ENCODE results near the gene SAXO1.

The SAXO1 gene

DNA sequence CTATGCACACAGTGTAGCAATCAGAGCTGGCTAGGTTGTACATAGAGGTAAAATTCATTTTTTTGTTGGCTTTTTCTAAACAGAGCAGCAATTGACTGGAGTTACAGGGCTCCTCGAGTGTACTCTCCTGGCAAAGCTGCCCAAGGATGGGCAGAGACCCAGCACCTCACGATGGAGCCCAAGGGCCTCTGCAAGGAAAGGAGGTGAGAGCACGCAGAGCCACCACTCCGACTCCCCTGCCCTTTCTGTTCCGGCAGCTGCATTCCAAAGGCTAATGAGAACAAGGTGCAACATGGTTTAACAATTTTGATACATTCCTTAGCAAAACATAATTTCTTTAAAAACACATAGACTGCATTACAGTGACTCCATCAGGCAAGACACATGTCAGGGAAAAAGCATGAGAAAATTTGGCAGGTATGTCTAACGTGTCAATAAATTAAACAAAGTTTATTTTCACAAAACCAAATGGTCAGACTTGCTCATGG, 47.5 kb downstream of the SAXO1 start:
- Mint-ChIP-seq H3K4me3 (no peak overlapping the region), H3K9me3 (peaks cover 6% of the 10 kb centered on the region), H3K4me1 (no peaks in the 10 kb centered on the region), H3K27ac (no peak overlapping the region), H3K36me3 (no peaks in the 10 kb centered on the region), H3K27me3 (no peaks in the 10 kb centered on the region)

DNA sequence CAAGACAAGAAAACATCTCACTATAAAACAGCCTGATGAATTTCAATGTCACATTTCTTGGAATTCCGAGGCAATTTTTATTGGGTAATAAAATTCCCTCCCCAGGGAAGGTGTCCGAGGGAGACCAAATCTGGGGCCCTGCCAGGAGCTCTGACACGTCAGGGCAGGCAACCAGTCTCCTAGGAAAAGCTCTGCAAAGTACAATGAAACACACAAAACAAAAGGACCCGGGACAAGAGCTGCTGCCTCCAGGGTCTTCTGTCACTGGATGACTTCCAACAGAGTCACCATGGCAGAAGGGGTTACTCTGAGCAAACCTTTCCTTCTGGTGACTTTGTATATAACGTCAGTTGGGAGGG, 50.8 kb downstream of the SAXO1 start:
- Mint-ChIP-seq H3K4me3 (no peak overlapping the region), H3K27me3 (no peaks in the 10 kb centered on the region), H3K9me3 (peaks cover 6% of the 10 kb centered on the region)

DNA sequence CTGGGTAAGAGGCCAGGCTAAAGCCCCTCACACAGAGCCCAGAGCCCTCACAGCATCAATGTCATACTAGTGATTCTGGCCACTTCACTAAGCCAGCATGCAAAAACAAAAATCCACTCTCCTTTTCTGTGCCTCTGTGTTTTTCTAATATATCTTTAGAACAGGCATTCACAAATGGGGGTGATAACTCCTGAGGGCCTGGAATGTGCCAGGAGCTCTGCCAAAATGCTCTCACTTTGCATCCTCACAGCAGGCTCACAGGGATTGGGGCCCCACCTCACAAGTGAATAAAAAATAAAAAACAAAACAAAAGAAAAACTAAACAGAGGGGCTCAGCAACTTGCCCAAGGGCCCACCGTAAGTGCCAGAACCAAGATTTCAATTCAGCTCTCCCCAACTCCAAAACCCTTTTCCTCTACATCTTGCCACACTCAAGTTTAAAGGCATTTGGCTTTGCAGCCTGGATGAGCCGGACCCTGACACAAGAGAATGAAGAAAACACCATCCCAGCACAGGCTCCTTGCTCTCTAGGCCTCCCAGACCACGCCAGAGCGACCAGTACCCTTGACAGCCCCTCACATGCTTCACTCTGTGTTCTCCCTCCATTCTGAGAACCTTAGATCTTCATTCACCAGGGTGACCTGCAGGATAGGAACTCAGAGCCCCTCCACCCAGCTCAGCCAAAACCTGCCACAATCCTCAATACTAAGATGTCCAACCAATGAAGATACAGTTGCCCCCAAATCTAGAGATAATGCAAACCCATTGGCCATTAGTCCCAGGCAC, 51.3 kb downstream of the SAXO1 start:
- H3K4me1 Mint-ChIP-seq = peaks cover 4% of the 10 kb centered on the region
- no peak overlapping the region for H3K4me3 Mint-ChIP-seq
- peaks cover 6% of the 10 kb centered on the region for H3K9me3 Mint-ChIP-seq
- H3K27ac Mint-ChIP-seq = no peak overlapping the region
- H3K36me3 Mint-ChIP-seq = no peaks in the 10 kb centered on the region
- H3K27me3 Mint-ChIP-seq = no peaks in the 10 kb centered on the region

More for the DNA sequence above, 50.8 kb downstream of the SAXO1 start:
- H3K4me1 Mint-ChIP-seq = no peaks in the 10 kb centered on the region
- H3K36me3 Mint-ChIP-seq = no peaks in the 10 kb centered on the region
- H3K27ac Mint-ChIP-seq = no peak overlapping the region

DNA sequence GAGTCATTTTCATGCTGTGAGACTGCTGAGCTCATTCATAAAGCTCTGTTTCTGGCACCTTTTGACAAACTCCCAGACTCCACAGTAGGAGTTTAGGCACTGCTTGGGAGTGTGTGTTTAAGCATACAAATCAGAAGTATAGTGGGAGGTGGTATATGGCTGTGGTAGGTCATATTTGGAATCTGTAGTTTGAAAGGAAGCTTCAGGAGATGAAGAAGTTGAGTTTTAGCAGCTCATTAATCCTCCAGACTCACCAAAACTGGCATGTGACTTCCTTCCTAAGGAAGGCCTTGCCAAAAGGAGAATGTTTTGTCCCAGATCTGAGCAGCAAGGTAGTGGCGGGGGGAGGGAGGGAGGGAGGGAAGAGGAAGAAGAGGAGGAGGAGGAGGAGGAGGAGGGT, 52.8 kb downstream of the SAXO1 start:
- Mint-ChIP-seq H3K9me3 (peaks cover 6% of the 10 kb centered on the region), H3K27ac (no peak overlapping the region), H3K27me3 (no peaks in the 10 kb centered on the region), H3K36me3 (no peaks in the 10 kb centered on the region), H3K4me1 (peaks cover 4% of the 10 kb centered on the region), H3K4me3 (no peak overlapping the region)

DNA sequence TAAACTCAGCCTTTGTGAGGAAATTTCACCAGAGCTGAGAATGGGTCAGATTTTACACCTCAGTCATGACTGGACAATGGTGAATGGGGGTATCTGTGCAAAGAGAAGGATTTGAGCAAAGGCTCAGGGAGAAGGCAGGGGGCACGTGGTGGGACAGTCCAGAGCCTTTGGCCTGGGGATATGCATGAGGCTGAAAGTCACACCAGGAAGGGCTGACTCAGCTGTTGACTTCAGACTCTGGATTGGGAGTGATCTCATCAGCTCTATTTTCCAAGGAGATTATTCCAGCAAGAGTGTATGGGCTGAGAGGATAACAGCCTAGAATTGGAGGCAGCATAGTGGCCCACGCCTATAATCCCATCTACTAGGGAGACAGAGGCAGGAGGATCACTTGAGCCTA, 53.6 kb downstream of the SAXO1 start:
- Mint-ChIP-seq H3K27ac (no peak overlapping the region), H3K36me3 (no peaks in the 10 kb centered on the region), H3K9me3 (peaks cover 6% of the 10 kb centered on the region), H3K27me3 (no peaks in the 10 kb centered on the region), H3K4me3 (no peak overlapping the region), H3K4me1 (peaks cover 4% of the 10 kb centered on the region)

DNA sequence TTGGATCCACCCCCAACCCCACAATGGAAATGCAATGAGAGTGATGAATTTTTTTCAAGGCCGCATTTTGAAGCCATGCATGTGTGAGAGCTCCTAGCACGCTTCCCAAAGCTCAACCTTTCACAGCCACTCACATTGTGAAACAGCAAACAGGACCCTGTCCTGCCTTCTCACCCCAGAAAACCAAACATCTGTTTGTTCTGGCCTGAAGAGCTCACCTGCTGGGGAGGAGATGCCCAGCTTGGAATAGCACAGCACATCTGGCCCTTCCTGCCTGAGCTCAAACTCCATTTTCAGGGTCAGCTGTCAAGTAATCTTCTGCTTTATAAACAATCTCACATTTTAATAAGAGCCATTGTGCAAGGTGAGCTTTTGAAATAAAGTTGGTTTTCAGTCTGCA, 54.8 kb downstream of the SAXO1 start:
- Mint-ChIP-seq H3K27ac (no peak overlapping the region), H3K9me3 (peaks cover 6% of the 10 kb centered on the region), H3K4me1 (peaks cover 4% of the 10 kb centered on the region), H3K4me3 (no peak overlapping the region), H3K36me3 (no peaks in the 10 kb centered on the region), H3K27me3 (no peaks in the 10 kb centered on the region)

DNA sequence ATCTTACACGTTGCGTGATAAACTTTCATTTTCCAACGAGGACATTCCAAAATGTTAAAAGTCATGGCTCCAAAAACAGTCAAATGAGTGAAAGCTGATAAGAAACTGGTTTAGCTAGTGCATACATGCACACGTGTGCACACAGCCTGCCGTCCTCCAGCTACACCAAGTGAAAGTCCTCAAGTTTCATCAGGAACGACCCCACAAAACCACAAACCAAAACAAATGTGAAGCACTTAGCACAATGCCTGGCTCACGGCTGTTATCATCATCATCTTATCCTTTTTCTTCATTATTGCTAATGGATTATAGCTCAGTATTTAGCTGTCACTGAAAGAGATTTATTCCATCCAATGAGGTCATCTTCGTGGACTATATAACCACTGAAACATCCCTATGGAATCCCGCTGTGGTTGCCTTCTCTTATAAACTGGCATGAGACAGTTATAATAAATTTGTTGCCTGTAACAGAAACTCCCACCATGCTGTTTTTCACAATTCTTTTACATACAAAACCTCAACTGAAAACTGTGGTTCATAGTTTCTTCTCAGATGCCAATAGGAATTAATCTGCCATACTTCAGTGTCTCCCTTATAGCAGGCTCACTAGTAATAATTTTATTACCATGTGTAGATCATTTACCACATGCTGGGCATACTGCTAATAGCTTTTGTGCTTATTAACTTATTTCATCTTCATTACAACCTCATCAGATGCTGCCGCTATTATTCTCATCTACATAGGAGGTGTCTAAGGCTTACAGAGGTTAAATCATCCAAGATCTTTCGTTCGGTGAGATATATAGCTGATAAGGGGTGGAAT, 56.1 kb downstream of the SAXO1 start:
- Mint-ChIP-seq H3K4me3 (no peak overlapping the region), H3K4me1 (peaks cover 4% of the 10 kb centered on the region), H3K9me3 (no peaks in the 10 kb centered on the region), H3K27me3 (no peaks in the 10 kb centered on the region), H3K36me3 (no peaks in the 10 kb centered on the region), H3K27ac (no peak overlapping the region)

DNA sequence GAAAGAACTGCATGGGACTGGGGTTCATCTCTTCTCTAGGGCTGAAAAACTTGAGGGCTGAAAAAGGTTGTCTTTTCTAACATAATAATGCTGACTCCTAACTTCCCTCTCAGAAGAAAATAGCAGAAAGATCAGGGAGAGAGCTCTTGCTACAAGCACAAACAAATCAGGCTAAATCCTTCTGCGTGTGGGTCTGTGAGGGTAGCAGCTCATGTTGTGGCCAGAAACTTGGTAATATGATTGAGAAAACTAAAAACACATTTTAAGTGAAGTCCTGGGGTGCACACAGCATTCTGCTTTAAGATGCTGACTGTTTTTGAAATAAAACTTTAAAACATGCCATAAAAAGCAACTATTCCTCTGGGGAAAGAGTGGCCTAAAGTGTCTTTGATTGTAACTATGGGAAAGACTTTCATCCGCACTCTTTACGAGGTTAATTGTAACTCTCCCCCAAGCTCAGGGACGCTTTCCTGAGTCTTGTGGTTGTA, 56.7 kb downstream of the SAXO1 start:
- no peak overlapping the region for H3K4me3 Mint-ChIP-seq

DNA sequence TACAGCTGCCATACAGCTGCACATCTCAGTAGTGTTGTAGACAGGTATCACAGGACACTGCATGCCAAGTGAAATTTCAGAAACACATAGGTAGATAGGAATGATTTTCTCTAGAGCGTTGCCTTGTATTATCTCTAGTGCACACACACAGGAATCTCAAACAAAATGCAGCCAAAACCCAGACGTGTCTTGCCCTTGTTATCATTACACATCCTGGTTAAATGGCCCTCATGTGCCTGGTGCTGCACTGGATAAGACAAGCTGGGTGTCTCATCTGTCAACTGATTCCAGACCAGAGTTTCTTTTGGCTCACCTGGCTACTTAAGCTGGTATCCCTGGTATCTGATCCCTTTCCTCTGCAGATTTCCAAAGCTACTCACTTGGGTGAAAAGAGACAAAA, 59.7 kb downstream of the SAXO1 start:
- Mint-ChIP-seq H3K9me3 (peaks cover 8% of the 10 kb centered on the region), H3K27me3 (peaks cover 4% of the 10 kb centered on the region), H3K27ac (no peak overlapping the region), H3K4me3 (no peak overlapping the region), H3K36me3 (no peaks in the 10 kb centered on the region), H3K4me1 (peaks cover 4% of the 10 kb centered on the region)

More for the DNA sequence above, 56.7 kb downstream of the SAXO1 start:
- no peaks in the 10 kb centered on the region for H3K36me3 Mint-ChIP-seq
- no peaks in the 10 kb centered on the region for H3K9me3 Mint-ChIP-seq
- peaks cover 4% of the 10 kb centered on the region for H3K4me1 Mint-ChIP-seq
- no peak overlapping the region for H3K27ac Mint-ChIP-seq
- H3K27me3 Mint-ChIP-seq = no peaks in the 10 kb centered on the region

DNA sequence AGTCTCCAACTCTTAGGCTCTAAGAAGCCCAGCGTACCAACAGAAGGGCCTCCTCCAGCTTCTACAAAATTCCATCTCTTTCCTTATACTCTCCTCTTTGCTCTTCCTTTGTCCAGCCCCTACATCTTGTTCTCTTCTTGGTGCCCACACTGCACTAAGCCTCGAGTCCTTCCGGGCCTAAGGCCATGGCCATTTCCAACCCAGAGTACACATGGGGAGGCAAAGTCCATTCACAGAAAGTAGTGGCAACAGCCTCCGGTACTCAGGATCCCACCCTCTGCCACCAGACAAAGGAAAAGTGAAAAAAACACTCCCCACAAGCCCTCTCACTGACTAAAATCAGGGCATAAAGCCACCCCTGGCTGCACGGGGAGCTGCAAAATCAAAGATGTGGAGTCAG, 60.3 kb downstream of the SAXO1 start:
- H3K4me3 Mint-ChIP-seq = no peak overlapping the region
- peaks cover 7% of the 10 kb centered on the region for H3K27me3 Mint-ChIP-seq
- no peaks in the 10 kb centered on the region for H3K36me3 Mint-ChIP-seq
- H3K9me3 Mint-ChIP-seq = peaks cover 8% of the 10 kb centered on the region
- peaks cover 4% of the 10 kb centered on the region for H3K4me1 Mint-ChIP-seq
- no peak overlapping the region for H3K27ac Mint-ChIP-seq

DNA sequence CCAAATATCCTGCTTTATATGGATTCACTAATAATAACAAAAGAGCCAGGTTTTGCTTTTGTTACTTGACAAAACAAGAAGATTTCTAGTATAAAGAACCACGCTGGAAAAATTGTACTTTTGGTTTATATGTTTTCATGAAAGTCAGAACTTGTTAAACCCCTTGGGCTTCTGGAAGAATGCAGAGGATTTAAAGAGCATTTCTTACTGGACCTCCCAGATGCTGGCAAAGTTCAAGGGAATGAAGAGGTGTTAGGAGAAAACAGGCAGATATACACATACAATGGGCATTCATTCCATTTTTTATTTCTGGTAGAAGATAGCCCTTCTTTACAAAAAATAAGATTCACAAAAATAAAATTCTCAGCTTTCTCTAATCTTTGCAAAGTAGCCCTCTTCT, 61.1 kb downstream of the SAXO1 start:
- H3K27me3 Mint-ChIP-seq = peaks cover 7% of the 10 kb centered on the region
- no peaks in the 10 kb centered on the region for H3K36me3 Mint-ChIP-seq
- H3K9me3 Mint-ChIP-seq = peaks cover 8% of the 10 kb centered on the region
- peaks cover 3% of the 10 kb centered on the region for H3K4me1 Mint-ChIP-seq
- no peak overlapping the region for H3K4me3 Mint-ChIP-seq
- H3K27ac Mint-ChIP-seq = no peak overlapping the region

DNA sequence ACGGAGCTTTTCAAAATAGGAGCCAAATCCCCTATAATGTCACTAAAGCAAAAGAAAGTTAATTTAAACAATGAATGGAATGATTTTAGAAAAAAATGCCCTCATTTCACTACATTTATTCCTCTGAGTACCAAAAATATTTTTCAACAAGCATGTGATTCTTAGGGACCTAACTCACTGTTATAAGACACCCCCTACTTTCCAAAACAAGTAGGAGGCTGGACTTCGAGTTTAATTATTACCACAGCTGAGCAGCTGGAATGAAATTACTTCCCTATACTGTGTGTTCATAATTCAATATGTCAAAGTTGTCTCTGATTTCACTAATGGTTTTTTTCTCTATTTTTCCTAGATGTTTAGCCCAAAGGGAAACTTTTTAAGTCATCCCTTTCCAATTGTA, 61.6 kb downstream of the SAXO1 start:
- Mint-ChIP-seq H3K4me1 (no peaks in the 10 kb centered on the region), H3K27me3 (peaks cover 7% of the 10 kb centered on the region), H3K36me3 (peaks cover 4% of the 10 kb centered on the region), H3K4me3 (no peak overlapping the region), H3K9me3 (peaks cover 11% of the 10 kb centered on the region), H3K27ac (no peak overlapping the region)

DNA sequence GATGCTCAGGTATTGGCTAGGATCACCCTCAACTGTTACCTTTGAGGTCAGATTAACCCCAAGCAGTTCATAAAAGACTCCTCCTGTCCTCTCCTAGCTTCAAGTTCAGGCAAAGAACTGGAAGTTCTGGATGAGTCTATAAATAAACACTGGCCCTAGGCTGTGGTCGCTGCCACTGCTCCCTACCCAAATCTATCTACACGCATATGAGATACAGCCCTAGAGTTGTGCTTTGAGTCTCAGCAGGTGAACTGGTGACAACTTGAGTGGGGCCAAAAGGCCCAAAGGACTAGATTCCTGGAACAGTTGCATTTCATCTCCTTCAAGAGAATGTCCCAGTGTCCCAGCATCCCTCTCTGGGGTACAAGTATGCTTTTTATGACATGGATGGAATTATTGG, 62.6 kb downstream of the SAXO1 start:
- no peak overlapping the region for H3K27ac Mint-ChIP-seq
- H3K9me3 Mint-ChIP-seq = peaks cover 17% of the 10 kb centered on the region
- no peak overlapping the region for H3K4me3 Mint-ChIP-seq
- H3K4me1 Mint-ChIP-seq = no peaks in the 10 kb centered on the region
- peaks cover 5% of the 10 kb centered on the region for H3K36me3 Mint-ChIP-seq
- peaks cover 7% of the 10 kb centered on the region for H3K27me3 Mint-ChIP-seq

DNA sequence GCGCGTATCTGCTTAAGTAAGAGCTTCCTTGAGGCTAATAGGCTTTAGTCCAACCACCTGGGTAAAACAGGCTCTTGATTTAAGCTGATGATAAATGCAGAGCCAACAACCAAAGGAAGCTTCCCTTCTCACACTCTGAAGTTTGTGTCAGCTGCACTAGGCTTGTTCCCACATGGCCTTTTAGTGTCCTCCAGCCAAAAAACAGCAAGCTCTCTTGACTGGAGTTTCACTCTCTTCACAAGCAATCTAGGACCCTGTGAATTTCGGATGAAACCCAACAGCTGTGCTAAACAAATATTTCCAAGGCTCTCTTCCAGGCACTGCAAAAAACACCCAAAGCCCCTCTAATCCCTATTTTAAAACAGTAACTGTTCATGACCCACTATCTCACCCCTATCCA, 63.9 kb downstream of the SAXO1 start:
- no peaks in the 10 kb centered on the region for H3K4me1 Mint-ChIP-seq
- H3K9me3 Mint-ChIP-seq = peaks cover 29% of the 10 kb centered on the region
- peaks cover 5% of the 10 kb centered on the region for H3K36me3 Mint-ChIP-seq
- no peak overlapping the region for H3K27ac Mint-ChIP-seq
- H3K27me3 Mint-ChIP-seq = peaks cover 7% of the 10 kb centered on the region
- H3K4me3 Mint-ChIP-seq = no peak overlapping the region

DNA sequence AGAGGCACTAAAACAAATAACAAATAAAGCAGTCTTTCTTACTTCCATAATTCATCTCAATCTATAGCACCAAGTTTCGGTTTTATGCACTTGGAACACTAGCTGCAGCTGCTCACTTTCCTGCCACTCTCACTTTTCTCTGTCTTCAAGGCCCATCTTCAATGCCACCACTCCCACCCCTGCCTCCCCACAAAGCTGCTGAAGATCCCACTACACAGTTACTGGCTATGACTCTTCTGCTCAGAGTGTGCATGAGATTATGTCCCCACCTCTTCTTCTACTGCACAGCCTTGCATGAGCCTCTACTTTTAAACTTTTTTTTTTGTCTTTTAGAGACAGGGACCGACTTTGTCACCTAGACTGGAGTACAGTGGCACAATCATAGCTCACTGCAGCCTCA, 77.4 kb downstream of the SAXO1 start:
- no peak overlapping the region for H3K27ac Mint-ChIP-seq
- no peak overlapping the region for H3K4me3 Mint-ChIP-seq
- no peaks in the 10 kb centered on the region for H3K27me3 Mint-ChIP-seq
- H3K4me1 Mint-ChIP-seq = no peaks in the 10 kb centered on the region
- H3K36me3 Mint-ChIP-seq = peaks cover 2% of the 10 kb centered on the region
- H3K9me3 Mint-ChIP-seq = peaks cover 10% of the 10 kb centered on the region

DNA sequence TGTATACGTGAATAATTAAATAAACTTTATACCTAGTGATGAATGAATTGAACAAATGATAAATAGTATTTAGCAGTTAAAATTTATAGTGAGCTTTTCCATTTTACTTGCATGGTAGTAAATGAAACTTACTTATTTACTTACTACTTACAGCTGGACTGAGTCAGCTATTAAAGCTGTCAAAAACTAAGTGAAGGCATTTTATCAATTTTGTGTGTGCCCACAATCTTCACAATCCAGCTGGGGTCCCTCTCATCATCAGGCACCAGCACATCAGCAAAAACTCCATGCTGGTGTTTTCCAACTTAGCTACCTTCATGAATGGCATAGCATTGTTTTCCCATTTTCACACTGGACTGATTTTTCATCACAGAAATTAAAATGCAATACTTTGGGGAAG, 81.1 kb downstream of the SAXO1 start:
- Mint-ChIP-seq H3K4me1 (no peaks in the 10 kb centered on the region), H3K9me3 (no peaks in the 10 kb centered on the region), H3K27ac (no peak overlapping the region), H3K27me3 (no peaks in the 10 kb centered on the region), H3K36me3 (no peaks in the 10 kb centered on the region), H3K4me3 (no peak overlapping the region)

Measured in activated naive CD4-positive, alpha-beta T cell treated with anti-CD3 and anti-CD28 coated beads, Interleukin-2, amount 50 U/mL, for 24 hours (primary cell).